Heart left ventricle (tissue), 16 donors: ENCODE data around the gene PACS2. TPM values are rescaled to one million over a fixed set of nuclear protein-coding genes. Genes with fewer than 3 reads are reported as not detected.
A peak's percentile ranks its signal among the peaks of the same experiment; 100 is the strongest.

Source experiments
- ATAC-seq, 4 donors: fragments of 200-7000 bp; cut with Tn5 transposase; one replicate each; pipeline ENCODE4 v1.9.1; 2020 to 2022; ENCODE audit warnings: moderate library complexity in 4 of 4, mild to moderate bottlenecking in 3 of 4, moderate number of reproducible peaks in 1 of 4
- DNase-seq, 5 donors: peaks; one replicate each; pipeline ENCODE4 v3.0.0-alpha.2; 2020
- H3K27ac ChIP-seq, 12 donors: fragments of 200-600 bp; sonication (generic) in 4 of 12; one replicate each; pipeline versions ENCODE4 v1.5.0 to v1.8.0; 2016 to 2022; ENCODE audit warnings: mild to moderate bottlenecking in 2 of 12
- H3K27me3 ChIP-seq, 9 donors: fragments of 200-600 bp; sonication (generic) in 2 of 9; one replicate each; pipeline versions ENCODE4 v1.5.1 to v1.8.0; 2016 to 2022; ENCODE audit warnings: mild to moderate bottlenecking in 3 of 9
- H3K36me3 ChIP-seq, 9 donors: fragments of 200-600 bp; sonication (generic) in 2 of 9; one replicate each; pipeline versions ENCODE4 v1.5.0 to v1.8.0; 2018 to 2022; ENCODE audit warnings: mild to moderate bottlenecking in 2 of 9
- H3K4me1 ChIP-seq, 12 donors: fragments of 200-600 bp; sonication (generic) in 4 of 12; one replicate each; pipeline versions ENCODE4 v1.5.0 to v1.8.0; 2016 to 2022; ENCODE audit warnings: mild to moderate bottlenecking in 3 of 12
- H3K4me3 ChIP-seq, 12 donors: fragments of 200-600 bp; sonication (generic) in 4 of 12; one replicate each; pipeline versions ENCODE4 v1.5.0 to v1.8.0; 2017 to 2022; ENCODE audit warnings: mild to moderate bottlenecking in 9 of 12, moderate library complexity in 4 of 12
- H3K9me3 ChIP-seq, 12 donors: fragments of 200-600 bp; sonication (generic) in 4 of 12; one replicate each; pipeline versions ENCODE4 v1.5.0 to v1.8.0; 2016 to 2022; ENCODE audit warnings: mild to moderate bottlenecking in 1 of 12
- POLR2A ChIP-seq, 2 donors: fragments of 450-650 bp; IDR thresholded peaks; one replicate each; pipeline ENCODE4 v1.6.1; 2017; ENCODE audit warnings: antibody characterized with exemption in 2 of 2, mild to moderate bottlenecking in 2 of 2, moderate library complexity in 2 of 2
- WGBS, 4 donors: extraction: QIAGEN DNeasy Blood & Tissue Kit in 2 of 4; methylation state at CpG; one replicate each; pipeline versions ENCODE4 v1.1.5 to v1.1.7; 2013 to 2018; 5-methylcytosine and 5-hydroxymethylcytosine counted together
- intact Hi-C, 10 donors: fragments of 100-400 bp; cut with DNase I; formaldehyde crosslinking; loops; one replicate each; pipeline versions ENCODE4 v1.11.1 to v1.14.2; 2022
- polyA plus RNA-seq, 2 donors: library from polyadenylated mRNA; stranded (reverse); fragments of 200-250 nt; gene quantifications; one replicate each; pipeline ENCODE4 v1.2.3, GENCODE V29; 2013
- total RNA-seq, 9 donors: library from RNA; depleted of rRNA in 2 of 9; stranded (reverse); fragments of >200 nt in 2 of 9; fragmentation: NEBNext Ultra II Directional in 3 of 9; extraction: Animal tissue kit (Norgen Biotek cat#: 25700) in 3 of 9; gene quantifications; one replicate each; pipeline versions ENCODE4 v1.1.0 to v1.2.4, GENCODE V29; 2016 to 2023
- TF ChIP-seq, protein P1 (sequence below), 12 donors: fragments of 200-600 bp; sonication (generic) in 4 of 12; IDR thresholded peaks; one replicate each; pipeline versions ENCODE4 v1.5.0 to v1.8.0; 2018 to 2022; ENCODE audit warnings: antibody characterized with exemption in 12 of 12, mild to moderate bottlenecking in 5 of 12
- donor health status: ischemic (EF 13 %, LVEDD 7.1; RV severe dilation, severe dysfunction).
- donor health status: healthy with polysubstance abuse.
- donor health status: DM: no; HTN: yes; CAD: no.
- donor health status: DM: no; HTN: no; CAD: no.
- donor health status: ischemic (EF 25% LVEDD 6.9; RV normal size, moderate dysfunction).
- donor health status: ischemic (EF 25% LVEDD 5.7; RV mildly dilated, moderate dysfunction).
- donor health status: healthy.
- donor health status: DM: yes; HTN: yes; CAD: no.
- donor health status: ischemic (EF 35%, LVEDD 5.7; RV mildly dilated, moderate dysfunction).
- donor health status: nonischemic (EF 11% LVEDD 7.7; RV severe dilation, severe dysfunction).
- donor health status: DM: yes; HTN: yes; CAD: no.
- donor health status: PGD.
- donor health status: ischemic (EF 29% LVEDD 5.4; RV normal size, mild dysfunction).
- donor health status: nonischemic (EF 23%, LVEDD 6.1; RV moderate dilation, normal function).

Gene PACS2
- total and polyA plus RNA-seq, 11 donors = 47.3 to 90.3 (median 60.8) TPM

DNA sequence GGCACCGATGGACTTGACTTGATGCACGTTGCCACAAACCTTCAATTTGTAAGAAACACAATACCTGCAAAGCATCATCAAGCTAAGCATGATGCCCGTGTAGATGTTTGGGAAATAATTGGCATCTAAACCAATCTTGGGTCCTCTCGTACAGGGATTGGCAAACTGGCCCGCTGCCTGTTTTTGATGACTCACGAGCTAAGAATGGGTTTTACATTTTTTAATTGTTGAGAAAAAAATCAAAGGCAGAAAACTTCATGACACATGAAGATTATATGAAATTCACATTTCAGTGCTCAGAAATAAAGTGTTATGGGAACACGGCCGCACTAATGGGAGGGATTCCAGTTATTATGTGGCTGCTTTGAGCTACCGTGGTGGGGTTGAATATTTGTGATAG is 116.0 kb downstream of the PACS2 start:
- no peak for DNase-seq
- ATAC-seq = no peak
- no peak for TF ChIP-seq POLR2A (IDR thresholded peaks at IDR 0.05)
- TF ChIP-seq, protein P1, sequence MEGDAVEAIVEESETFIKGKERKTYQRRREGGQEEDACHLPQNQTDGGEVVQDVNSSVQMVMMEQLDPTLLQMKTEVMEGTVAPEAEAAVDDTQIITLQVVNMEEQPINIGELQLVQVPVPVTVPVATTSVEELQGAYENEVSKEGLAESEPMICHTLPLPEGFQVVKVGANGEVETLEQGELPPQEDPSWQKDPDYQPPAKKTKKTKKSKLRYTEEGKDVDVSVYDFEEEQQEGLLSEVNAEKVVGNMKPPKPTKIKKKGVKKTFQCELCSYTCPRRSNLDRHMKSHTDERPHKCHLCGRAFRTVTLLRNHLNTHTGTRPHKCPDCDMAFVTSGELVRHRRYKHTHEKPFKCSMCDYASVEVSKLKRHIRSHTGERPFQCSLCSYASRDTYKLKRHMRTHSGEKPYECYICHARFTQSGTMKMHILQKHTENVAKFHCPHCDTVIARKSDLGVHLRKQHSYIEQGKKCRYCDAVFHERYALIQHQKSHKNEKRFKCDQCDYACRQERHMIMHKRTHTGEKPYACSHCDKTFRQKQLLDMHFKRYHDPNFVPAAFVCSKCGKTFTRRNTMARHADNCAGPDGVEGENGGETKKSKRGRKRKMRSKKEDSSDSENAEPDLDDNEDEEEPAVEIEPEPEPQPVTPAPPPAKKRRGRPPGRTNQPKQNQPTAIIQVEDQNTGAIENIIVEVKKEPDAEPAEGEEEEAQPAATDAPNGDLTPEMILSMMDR (IDR thresholded peaks at IDR 0.05) = no peak
- H3K9me3 ChIP-seq = peaks cover 0 to 14% (median 0%) of the 10 kb centered on the region in 12 donors
- H3K4me3 ChIP-seq = no peak overlapping the region
- WGBS, 4 donors = 61 to 75% (median 69%) methylated on average over 9 of the region's 9 CpGs
- peaks cover 0 to 19% (median 0%) of the 10 kb centered on the region in 9 donors for H3K36me3 ChIP-seq
- no peaks in the 10 kb centered on the region for H3K27me3 ChIP-seq
- H3K27ac ChIP-seq = peak overlapping the region in 4 of 12 donors; percentile 20 to 54 (median 35)
- intact Hi-C loops = no loop called here
- H3K4me1 ChIP-seq = peaks cover 0 to 17% (median 6%) of the 10 kb centered on the region in 12 donors

DNA sequence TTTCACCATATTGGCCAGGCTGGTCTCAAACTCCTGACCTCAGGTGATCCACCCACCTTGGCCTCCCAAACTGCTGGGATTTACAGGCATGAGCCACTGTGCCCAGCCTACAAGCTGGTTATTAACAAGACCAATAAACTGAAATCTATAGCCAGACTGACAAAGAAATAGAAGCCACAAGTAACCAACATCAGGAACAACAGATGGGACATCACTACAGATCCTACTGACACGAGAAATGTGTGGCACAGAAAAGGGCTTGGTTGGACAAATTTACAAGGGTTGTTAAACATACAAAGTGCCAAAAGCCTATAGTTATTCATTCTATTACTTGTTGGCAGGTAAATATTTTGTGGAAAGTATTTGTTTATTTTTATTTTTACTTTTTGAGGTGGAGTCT is 116.7 kb downstream of the PACS2 start:
- TF ChIP-seq, protein P1 (IDR thresholded peaks at IDR 0.05) = no peak
- no peak for TF ChIP-seq POLR2A (IDR thresholded peaks at IDR 0.05)
- Histone ChIP-seq H3K4me1 (peaks cover 0 to 17% (median 6%) of the 10 kb centered on the region in 12 donors), H3K36me3 (peaks cover 0 to 19% (median 0%) of the 10 kb centered on the region in 9 donors), H3K27me3 (no peaks in the 10 kb centered on the region), H3K27ac (peak overlapping the region in 3 of 12 donors; percentile 20 to 49 (median 21)), H3K4me3 (no peak overlapping the region), H3K9me3 (peaks cover 0 to 19% (median 0%) of the 10 kb centered on the region in 12 donors)
- ATAC-seq = no peak
- WGBS, 4 donors = 96 to 100% (median 99%) methylated on average over 1 of the region's 1 CpG
- intact Hi-C loops = no loop called here
- DNase-seq = no peak

DNA sequence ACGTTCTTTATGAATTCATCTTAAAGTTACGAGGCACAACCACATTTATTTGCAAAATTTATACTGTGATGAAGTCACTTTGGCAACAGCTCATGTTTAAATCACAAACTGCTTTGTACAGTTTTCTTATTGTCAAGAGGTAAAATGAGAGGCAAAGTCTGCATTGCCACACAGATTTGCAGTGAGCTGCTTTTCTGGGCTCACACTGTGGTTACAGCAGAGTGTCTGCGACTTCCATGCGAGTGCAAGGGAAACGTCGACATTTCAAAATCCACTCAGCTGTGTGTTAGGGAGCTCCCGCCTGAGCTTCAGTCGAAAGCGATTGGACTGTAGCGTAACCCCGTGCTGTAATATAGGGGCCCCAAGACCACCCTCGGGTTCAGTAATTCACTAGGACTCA is 118.1 kb downstream of the PACS2 start:
- 93 to 95% (median 94%) methylated on average over 12 of the region's 12 CpGs for WGBS, 4 donors
- ATAC-seq (no peak), DNase-seq (no peak)
- no peak for TF ChIP-seq POLR2A (IDR thresholded peaks at IDR 0.05)
- TF ChIP-seq, protein P1 (IDR thresholded peaks at IDR 0.05) = no peak
- Histone ChIP-seq H3K9me3 (peaks cover 0 to 19% (median 0%) of the 10 kb centered on the region in 12 donors), H3K27ac (no peak overlapping the region), H3K4me1 (peaks cover 0 to 17% (median 6%) of the 10 kb centered on the region in 12 donors), H3K27me3 (no peaks in the 10 kb centered on the region), H3K4me3 (no peak overlapping the region), H3K36me3 (peaks cover 0 to 7% (median 0%) of the 10 kb centered on the region in 9 donors)
- intact Hi-C loops = no loop called here

DNA sequence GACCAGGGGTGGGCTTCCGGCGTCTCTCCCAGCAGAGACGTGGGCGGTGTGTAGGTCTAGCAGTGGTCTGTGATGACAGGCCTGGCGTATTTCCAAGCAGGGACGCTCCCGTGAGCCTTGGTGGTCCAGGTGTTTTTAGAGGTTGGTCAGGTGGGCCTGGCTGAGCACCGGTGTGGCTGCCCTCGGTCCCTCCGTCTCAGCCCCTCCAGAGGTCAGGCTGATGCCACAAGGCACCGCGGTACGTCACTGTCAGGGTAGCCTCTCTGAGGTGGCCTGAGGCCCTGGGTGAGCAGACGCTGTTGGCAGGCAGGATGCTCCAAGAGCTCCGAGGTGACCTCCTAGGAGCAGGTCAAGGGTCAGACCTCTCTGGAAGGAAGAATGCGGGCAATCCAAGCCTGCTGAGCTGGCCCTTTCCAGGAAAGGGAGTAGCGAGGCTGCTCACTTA is 118.6 kb downstream of the PACS2 start:
- Histone ChIP-seq H3K27ac (no peak overlapping the region), H3K4me1 (peaks cover 0 to 17% (median 8%) of the 10 kb centered on the region in 12 donors), H3K36me3 (peaks cover 0 to 7% (median 0%) of the 10 kb centered on the region in 9 donors), H3K9me3 (peaks cover 0 to 19% (median 0%) of the 10 kb centered on the region in 12 donors), H3K27me3 (no peaks in the 10 kb centered on the region), H3K4me3 (no peak overlapping the region)
- TF ChIP-seq POLR2A (IDR thresholded peaks at IDR 0.05) = no peak
- TF ChIP-seq, protein P1 (IDR thresholded peaks at IDR 0.05) = no peak
- intact Hi-C loops = no loop called here
- ATAC-seq = no peak
- WGBS, 4 donors = 85 to 88% (median 86%) methylated on average over 17 of the region's 17 CpGs
- DNase-seq = peak in 1 of 5 donors; percentile 58
